H1 (cell line): Measurements from ENCODE around the gene LHFPL6. TPM values are rescaled to one million over a fixed set of nuclear protein-coding genes. Genes with fewer than 3 reads are reported as not detected.

ENCODE experiments used
- CBX5 ChIP-seq: fragments of 300-800, 300-1000 bp; sonication (generic); IDR thresholded peaks from 2 replicates; pipeline ENCODE4 v1.7.1; 2016; ENCODE audit warnings: antibody characterized with exemption, low read length, low read depth
- CREB1 ChIP-seq: IDR thresholded peaks from 2 replicates; pipeline ENCODE4 v1.6.1; 2012; ENCODE audit warnings: inconsistent platforms
- polyA plus RNA-seq, 7 experiments: library from polyadenylated mRNA; depleted of rRNA in 3 of 7; stranded (reverse) in 5 of 7; unstranded in 2 of 7; fragments of >200 nt in 5 of 7; fragments of 200-250 nt in 2 of 7; gene quantifications; 1 replicate in 5 of 7; 2 replicates in 1 of 7; 4 replicates in 1 of 7; pipeline versions ENCODE4 v1.2.1 to v1.2.3, GENCODE V29; 2011 to 2013; ENCODE audit warnings: missing spikeins in 2 of 7, mixed read lengths in 2 of 7
- total RNA-seq: library from RNA; stranded (reverse); fragmentation: NEBNext Ultra II Directional; extraction: Animal tissue kit (Norgen Biotek cat#: 25700); gene quantifications from 2 replicates; pipeline ENCODE4 v1.2.1, GENCODE V29; 2021

LHFPL6 gene
- total and polyA plus RNA-seq, 2 of the 8 experiments (the other 6 are each of a cell fraction or from before 2014, with no cell fraction given) = 7.6 to 17.0 TPM

DNA sequence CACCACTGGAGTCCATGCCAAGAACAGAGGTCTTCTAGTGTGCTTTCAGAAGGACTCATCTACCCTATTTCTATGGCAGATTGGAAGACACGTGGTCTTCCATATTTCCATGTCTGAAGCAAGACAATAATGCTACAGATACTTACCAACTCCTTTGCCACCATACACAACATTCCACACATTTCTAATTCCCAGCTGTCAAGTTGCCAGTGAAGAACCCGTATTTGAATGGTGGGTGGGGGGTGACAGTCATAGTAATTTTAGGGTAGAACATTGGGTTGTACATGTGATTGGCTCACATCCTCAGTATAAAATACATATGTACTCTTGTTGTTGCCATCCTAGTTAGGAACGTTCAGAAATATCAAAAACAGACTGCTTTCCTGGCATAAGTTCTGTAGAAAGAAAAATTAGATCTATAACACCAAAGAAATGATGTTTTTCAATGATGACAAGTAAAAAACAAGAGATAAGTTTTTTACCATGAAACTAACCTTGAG is 69.3 kb downstream of the LHFPL6 start (continued):
- TF ChIP-seq CREB1 = no peak
- no peak for TF ChIP-seq CBX5
